Fibroblast of skin of right quadriceps (primary cell): ENCODE measurements around the gene RUFY3.

Experiments
- DNase-seq: peaks from one replicate; pipeline ENCODE4 v3.0.0-alpha.2; 2013

The RUFY3 gene

DNA sequence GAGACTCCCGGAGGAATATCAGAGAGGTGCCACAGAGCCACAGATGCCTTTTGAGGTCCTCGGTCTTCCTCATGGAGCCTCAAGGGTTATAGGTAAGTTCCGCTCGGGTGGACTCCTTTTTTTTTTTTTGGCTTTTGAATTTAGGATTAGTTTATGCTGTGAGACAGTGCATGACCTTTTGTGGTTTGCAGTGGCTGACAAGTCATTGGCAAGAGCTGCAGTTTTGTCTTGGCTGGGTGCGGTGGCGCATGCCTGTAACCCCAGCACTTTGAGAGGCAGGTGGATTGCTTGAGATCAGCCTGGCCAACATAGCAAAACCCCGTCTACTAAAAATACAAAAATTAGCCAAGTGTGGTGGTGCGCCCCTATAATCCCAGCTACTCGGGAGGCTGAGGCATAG is 122.4 kb downstream of the RUFY3 start:
- DNase-seq: no peak

DNA sequence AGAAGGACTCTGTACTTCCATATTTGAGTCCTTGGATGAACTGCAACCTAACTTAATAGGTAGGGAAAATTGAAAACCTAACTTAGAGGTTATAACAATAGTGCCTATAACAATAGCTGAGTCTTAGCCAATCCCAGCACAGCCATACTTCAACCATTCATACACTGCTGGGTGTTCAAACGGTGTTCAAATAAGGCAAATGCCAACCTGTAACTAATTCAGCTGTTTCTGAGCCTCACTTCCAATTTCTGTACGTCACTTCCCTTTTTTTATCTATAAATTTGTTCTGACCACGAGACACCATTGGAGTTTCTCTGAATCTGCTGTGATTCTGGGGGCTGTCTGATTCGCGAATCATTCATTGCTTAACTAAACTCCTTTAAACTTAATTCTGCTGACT is 127.5 kb downstream of the RUFY3 start:
- DNase-seq: no peak

DNA sequence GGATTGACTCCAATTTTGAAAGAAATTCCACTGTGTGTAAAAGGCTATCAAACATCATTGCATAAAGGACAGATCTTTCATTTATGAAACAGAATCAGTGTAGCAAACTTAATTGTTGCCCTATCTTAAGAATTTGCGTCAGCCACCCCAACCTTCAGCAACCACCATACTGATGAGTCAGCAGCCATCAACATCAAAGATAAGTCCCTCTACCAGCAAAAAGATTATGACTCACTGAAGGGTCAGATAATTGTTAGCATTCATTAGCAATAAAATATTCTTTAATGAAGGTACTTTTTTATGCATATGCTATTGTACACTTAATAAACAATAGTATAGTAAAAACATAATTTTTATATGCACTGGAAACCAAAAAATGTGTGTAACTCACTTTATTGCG is 133.7 kb downstream of the RUFY3 start:
- DNase-seq: no peak
